ENCODE measurements around the gene PKNOX2.

Gene PKNOX2

DNA sequence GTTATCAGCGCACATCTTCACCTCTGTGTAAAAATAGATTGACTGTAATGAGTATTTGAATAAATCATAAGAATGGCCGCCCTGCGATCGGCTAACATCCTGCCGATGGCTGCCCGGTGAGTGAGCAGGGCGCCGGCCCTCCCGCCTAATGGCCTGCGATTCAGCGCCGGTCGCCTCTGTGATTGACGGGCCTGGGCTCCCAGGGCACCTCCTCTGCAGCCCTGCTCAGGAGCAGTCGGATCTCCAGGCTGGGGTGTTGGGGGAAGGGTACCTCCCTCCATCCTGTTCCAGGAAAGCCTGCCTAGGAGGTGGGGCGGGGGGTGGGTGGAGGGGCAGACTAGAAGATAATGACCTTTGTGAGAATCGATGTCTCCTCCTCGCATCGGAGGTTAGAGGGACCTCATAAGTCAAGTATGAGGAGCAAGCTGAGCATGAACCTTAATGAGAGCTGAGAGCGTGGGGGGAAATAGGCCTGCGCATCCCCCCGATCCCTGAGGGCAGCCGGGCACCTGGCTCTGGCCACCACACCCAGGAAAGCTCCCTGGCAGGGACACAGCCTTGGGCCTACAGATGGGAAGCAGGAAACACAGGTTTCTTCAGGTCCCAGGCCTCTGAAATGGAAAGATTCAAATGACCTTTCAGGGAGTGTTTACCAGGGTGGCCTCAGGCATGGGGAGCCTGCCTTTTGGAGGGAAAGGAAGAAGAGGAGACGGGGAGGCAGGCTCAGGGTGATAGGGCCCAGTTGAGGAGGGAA lies 71.7 kb downstream of the PKNOX2 start:
- Histone ChIP-seq H4K20me1 (ENCODE audit: insufficient read depth, low read length) (no peaks in the 10 kb centered on the region), H2AFZ (ENCODE audit: low read depth, low read length) (no peak overlapping the region), H3K27ac (ENCODE audit: low read length) (no peak overlapping the region), H3K79me2 (ENCODE audit: insufficient read depth, low read length) (no peaks in the 10 kb centered on the region), H3K27me3 (ENCODE audit: insufficient read depth, low read length, poor library complexity) (peaks cover 10% of the 10 kb centered on the region), H3K4me3 (ENCODE audit: low read depth in 1 of 2, low read length in 2 of 2) (no peak overlapping the region), H3K36me3 (ENCODE audit: insufficient read depth, low read length) (no peaks in the 10 kb centered on the region), H3K9ac (ENCODE audit: low read depth, low read length) (no peak overlapping the region), H3K4me2 (ENCODE audit: insufficient read depth, low read length) (no peak overlapping the region), H3K4me1 (ENCODE audit: insufficient read depth, low read length) (no peaks in the 10 kb centered on the region), H3K9me3 (ENCODE audit: insufficient read depth, low read length, severe bottlenecking) (no peaks in the 10 kb centered on the region)
- ATAC-seq (ENCODE audit: insufficient read depth, low read depth) (no peak), DNase-seq (no peak)
- TF ChIP-seq EZH2 (IDR thresholded peaks at IDR 0.05; ENCODE audit: borderline replicate concordance, low read depth, low read length, severe bottlenecking) (no peak), CTCF (IDR thresholded peaks at IDR 0.05; ENCODE audit: borderline replicate concordance, extremely low read depth, low read length, poor library complexity, severe bottlenecking) (no peak)

- H3K4me3 ChIP-seq (ENCODE audit: low read depth in 1 of 2, low read length in 2 of 2): no peak overlapping the region
- no peak overlapping the region for H2AFZ ChIP-seq (ENCODE audit: low read depth, low read length)
- no peak for TF ChIP-seq EZH2 (IDR thresholded peaks at IDR 0.05; ENCODE audit: borderline replicate concordance, low read depth, low read length, severe bottlenecking)
- no peak for TF ChIP-seq CTCF (IDR thresholded peaks at IDR 0.05; ENCODE audit: borderline replicate concordance, extremely low read depth, low read length, poor library complexity, severe bottlenecking)
- no peak for DNase-seq
- H3K4me1 ChIP-seq (ENCODE audit: insufficient read depth, low read length): no peaks in the 10 kb centered on the region
- H4K20me1 ChIP-seq (ENCODE audit: insufficient read depth, low read length): no peaks in the 10 kb centered on the region
- H3K4me2 ChIP-seq (ENCODE audit: insufficient read depth, low read length): no peak overlapping the region
- peaks cover 3% of the 10 kb centered on the region for H3K27me3 ChIP-seq (ENCODE audit: insufficient read depth, low read length, poor library complexity)
- no peak overlapping the region for H3K27ac ChIP-seq (ENCODE audit: low read length)
- H3K9ac ChIP-seq (ENCODE audit: low read depth, low read length): no peak overlapping the region
- no peaks in the 10 kb centered on the region for H3K9me3 ChIP-seq (ENCODE audit: insufficient read depth, low read length, severe bottlenecking)
- no peak for ATAC-seq (ENCODE audit: insufficient read depth, low read depth)
- no peaks in the 10 kb centered on the region for H3K36me3 ChIP-seq (ENCODE audit: insufficient read depth, low read length)
- no peaks in the 10 kb centered on the region for H3K79me2 ChIP-seq (ENCODE audit: insufficient read depth, low read length)
Measured at GRCh38 chr11:125239585-125240560, 75.3 kb downstream of the PKNOX2 start.

GRCh38 chr11:125241104-125241503 lies 76.6 kb downstream of the PKNOX2 start:
- no peak for DNase-seq
- H3K4me3 ChIP-seq (ENCODE audit: low read depth in 1 of 2, low read length in 2 of 2): no peak overlapping the region
- no peak overlapping the region for H2AFZ ChIP-seq (ENCODE audit: low read depth, low read length)
- no peaks in the 10 kb centered on the region for H3K4me1 ChIP-seq (ENCODE audit: insufficient read depth, low read length)
- H3K36me3 ChIP-seq (ENCODE audit: insufficient read depth, low read length): no peaks in the 10 kb centered on the region
- no peaks in the 10 kb centered on the region for H3K9me3 ChIP-seq (ENCODE audit: insufficient read depth, low read length, severe bottlenecking)
- TF ChIP-seq EZH2 (IDR thresholded peaks at IDR 0.05; ENCODE audit: borderline replicate concordance, low read depth, low read length, severe bottlenecking) (no peak), CTCF (IDR thresholded peaks at IDR 0.05; ENCODE audit: borderline replicate concordance, extremely low read depth, low read length, poor library complexity, severe bottlenecking) (no peak)
- no peaks in the 10 kb centered on the region for H3K79me2 ChIP-seq (ENCODE audit: insufficient read depth, low read length)
- peaks cover 7% of the 10 kb centered on the region for H3K27me3 ChIP-seq (ENCODE audit: insufficient read depth, low read length, poor library complexity)
- no peak overlapping the region for H3K9ac ChIP-seq (ENCODE audit: low read depth, low read length)
- no peak overlapping the region for H3K27ac ChIP-seq (ENCODE audit: low read length)
- no peak overlapping the region for H3K4me2 ChIP-seq (ENCODE audit: insufficient read depth, low read length)
- no peaks in the 10 kb centered on the region for H4K20me1 ChIP-seq (ENCODE audit: insufficient read depth, low read length)
- no peak for ATAC-seq (ENCODE audit: insufficient read depth, low read depth)
